K562 (cell line): Measurements from ENCODE around the gene CDC42EP5. TPM values are rescaled to one million over a fixed set of nuclear protein-coding genes. Genes with fewer than 3 reads are reported as not detected.
"Not testable (repeated sequence)": the region's sequence is repeated elsewhere in the genome, so short reads cannot be mapped to it uniquely, and the experiment has no call there.

Experiments used
- ATAC-seq: fragments of 200-7000 bp; cut with Tn5 transposase; 3 replicates; pipeline ENCODE4 v1.9.1; 2020; ENCODE audit warnings: moderate library complexity
- BruUV-seq: library from RNA; stranded (reverse); fragments of 400-500 nt; replicated peaks from 2 replicates; lab custom pipeline; 2021; lab: Mats Ljungman, UMichigan
- CTCF ChIA-PET: fragments of 300-600 bp; formaldehyde crosslinking; extraction: SDS; loops from one replicate; lab custom pipeline; 2021; ENCODE audit warnings: low intra/inter-chr PET ratio; lab: Yijun Ruan, JAX
- POLR2A ChIA-PET: fragments of 300-600, 350-650 bp; sonication (Branson Sonifier 250); formaldehyde crosslinking; extraction: SDS; loops from one replicate; lab custom pipeline; 2021; ENCODE audit warnings: antibody characterized with exemption, inconsistent platforms; lab: Yijun Ruan, JAX
- DNase-seq, 4 experiments: peaks; one replicate each; pipeline versions ENCODE4 v3.0.0 to v3.0.0-alpha.2; 2011 to 2018; ENCODE audit warnings: low spot score in 3 of 4, mixed read lengths in 3 of 4; ENCODE audit errors: extremely low read depth in 1 of 4
- FAIRE-seq: peaks from 2 replicates; lab custom pipeline; 2011; peaks lifted over from hg19 to GRCh38; lab: Jason Lieb, UNC
- H2AFZ ChIP-seq: 2 replicates; pipeline ENCODE4 v1.6.0; 2011; ENCODE audit warnings: low read depth, low read length, control low read depth, inconsistent platforms
- H3K27ac ChIP-seq: fragments of 200-600 bp; 3 replicates; pipeline ENCODE4 v1.8.0; 2011; ENCODE audit warnings: low read depth, mild to moderate bottlenecking, control low read depth, inconsistent platforms, low read length, moderate library complexity, mixed read lengths; ENCODE audit errors: extremely low read depth
- H3K27me3 ChIP-seq, 2 experiments: fragments of 300-600 bp in 1 of 2; 2 replicates in 1 of 2; 3 replicates in 1 of 2; pipeline versions ENCODE4 v1.6.0 to v1.8.0; 2011; ENCODE audit warnings: inconsistent platforms in 2 of 2, low read length in 2 of 2, mild to moderate bottlenecking in 1 of 2, mixed read lengths in 1 of 2, moderate library complexity in 1 of 2; ENCODE audit not compliant: control insufficient read depth in 2 of 2, insufficient read depth in 2 of 2
- H3K36me3 ChIP-seq: fragments of 300-600 bp; 3 replicates; pipeline ENCODE4 v1.8.0; 2011; ENCODE audit warnings: mild to moderate bottlenecking, low read length, inconsistent platforms; ENCODE audit not compliant: control insufficient read depth, insufficient read depth
- H3K4me1 ChIP-seq, 2 experiments: fragments of 200-600 bp in 1 of 2; replicated peaks in 1 of 2; 2 replicates in 1 of 2; 3 replicates in 1 of 2; pipeline versions ENCODE4 v1.5.1 to v1.8.0; 2011; ENCODE audit warnings: inconsistent platforms in 2 of 2, low read length in 2 of 2, mild to moderate bottlenecking in 1 of 2, mixed read lengths in 1 of 2, moderate library complexity in 1 of 2; ENCODE audit not compliant: control insufficient read depth in 2 of 2, insufficient read depth in 2 of 2
- H3K4me2 ChIP-seq: 2 replicates; pipeline ENCODE4 v1.6.1; 2011; ENCODE audit warnings: low read length, control low read depth, inconsistent platforms, mixed read lengths; ENCODE audit not compliant: insufficient read depth
- H3K4me3 ChIP-seq: fragments of 200-600 bp; sonication (generic), shearing (Covaris generic); 2 replicates; pipeline ENCODE4 v1.5.1; 2016; ENCODE audit warnings: control low read depth, inconsistent platforms
- H3K79me2 ChIP-seq: fragments of 200-600 bp; 3 replicates; pipeline ENCODE4 v1.8.0; 2011; ENCODE audit warnings: low read length, inconsistent platforms; ENCODE audit not compliant: control insufficient read depth, insufficient read depth
- H3K9ac ChIP-seq, 2 experiments: 2 replicates each; pipeline versions ENCODE4 v1.6.0 to v1.6.1; 2011; ENCODE audit warnings: low read depth in 2 of 2, low read length in 2 of 2, control low read depth in 1 of 2, inconsistent platforms in 1 of 2, mild to moderate bottlenecking in 1 of 2, mixed read lengths in 1 of 2; ENCODE audit not compliant: insufficient read depth in 1 of 2
- H3K9me1 ChIP-seq: one replicate; pipeline ENCODE4 v1.6.0; 2011; ENCODE audit warnings: inconsistent platforms, mild to moderate bottlenecking, low read length, moderate library complexity; ENCODE audit not compliant: control insufficient read depth, insufficient read depth
- H3K9me3 ChIP-seq: replicated peaks from 2 replicates; pipeline ENCODE4 v1.5.1; 2011; ENCODE audit warnings: low read depth, low read length, inconsistent platforms; ENCODE audit not compliant: control insufficient read depth, insufficient read depth
- H4K20me1 ChIP-seq: replicated peaks from 2 replicates; pipeline ENCODE4 v1.6.1; 2011; ENCODE audit warnings: low read length, inconsistent platforms, mixed read lengths; ENCODE audit not compliant: control insufficient read depth, insufficient read depth
- CUX1 ChIP-seq: fragments of 200-800 bp; sonication (Bioruptor generic); IDR thresholded peaks from 2 replicates; pipeline ENCODE4 v1.6.1; 2016; ENCODE audit warnings: missing genetic modification characterization, missing compliant biosample characterization
- EP300 ChIP-seq: IDR thresholded peaks from 2 replicates; pipeline ENCODE4 v1.6.1; 2012; ENCODE audit warnings: low read length, improper control_type of control experiment
- SOX6 ChIP-seq: fragments of 450-650 bp; IDR thresholded peaks from 2 replicates; pipeline ENCODE4 v1.6.1; 2014; ENCODE audit warnings: mild to moderate bottlenecking
- ZBTB49 ChIP-seq: sonication (generic); formaldehyde crosslinking; IDR thresholded peaks from 2 replicates; pipeline ENCODE4 v1.8.0; 2022; ENCODE audit warnings: missing genetic modification reagents, mild to moderate bottlenecking, borderline replicate concordance
- ZNF212 ChIP-seq: fragments of 450-650 bp; formaldehyde crosslinking; IDR thresholded peaks from 2 replicates; pipeline ENCODE4 v1.4.0; 2020; ENCODE audit warnings: mild to moderate bottlenecking
- ZNF23 ChIP-seq: fragments of 250-450 bp; sonication (Bioruptor Pico); IDR thresholded peaks from 2 replicates; pipeline ENCODE4 v1.4.0; 2020; ENCODE audit warnings: mild to moderate bottlenecking
- WGBS: fragments of 100-300 bp; shearing (Covaris generic); methylation state at CpG from one replicate; pipeline ENCODE4 v1.1.6; 2016; ENCODE audit warnings: low coverage, mixed read lengths; ENCODE audit not compliant: insufficient coverage; ENCODE audit errors: missing lambda C conversion rate; 5-methylcytosine and 5-hydroxymethylcytosine counted together
- in situ Hi-C: fragments of 300-500 bp; cut with MboI; formaldehyde crosslinking; loops from 4 replicates; pipeline ENCODE4 v1.15.0; 2018; ENCODE audit warnings: inconsistent platforms, mixed read lengths
- intact Hi-C: fragments of 100-400 bp; cut with micrococcal nuclease; formaldehyde crosslinking; loops from 2 replicates; pipeline ENCODE4 v1.14.2; 2022
- polyA plus RNA-seq, 8 experiments: library from polyadenylated mRNA; depleted of rRNA in 4 of 8; stranded (reverse) in 5 of 8; unstranded in 3 of 8; fragments of >200 nt; fragmentation: Nextera tagmentation in 2 of 8; fragmentation: Illumina TruSeq in 1 of 8; extraction: Ambion mirVana in 2 of 8; extraction: Trizol in 1 of 8; gene quantifications; 2 replicates each; pipeline versions ENCODE4 v1.2.1 to v1.2.3, GENCODE V29; 2011 to 2014; ENCODE audit warnings: inconsistent platforms in 1 of 8, missing spikeins in 1 of 8
- total RNA-seq, 7 experiments: library from RNA; depleted of rRNA in 6 of 7; stranded (reverse); fragments of >200 nt in 6 of 7; fragmentation: Illumina TruSeq in 2 of 7; extraction: Trizol in 2 of 7; gene quantifications; 2 replicates each; pipeline versions ENCODE4 v1.2.1 to v1.2.3, GENCODE V29; 2011 to 2021; ENCODE audit warnings: low replicate concordance in 1 of 7

Gene CDC42EP5
- total and polyA plus RNA-seq, 9 of the 15 experiments (the other 6 are each of a cell fraction or from before 2014, with no cell fraction given), result 0.15 to 0.38 TPM; not detected in 7

- H3K36me3 ChIP-seq, H3K79me2 ChIP-seq, intact Hi-C loops, H3K9me1 ChIP-seq, H3K4me2 ChIP-seq, H2AFZ ChIP-seq, H3K9me3 ChIP-seq, H3K27ac ChIP-seq, H3K4me1 ChIP-seq, DNase-seq, H3K4me3 ChIP-seq, BruUV-seq, ATAC-seq, H3K9ac ChIP-seq, FAIRE-seq, CTCF ChIA-PET, H4K20me1 ChIP-seq: not testable (repeated sequence)
- 9% methylated on average over 4 of the region's 4 CpGs for WGBS
- in situ Hi-C loops, result loop anchor here (5.0 kb wide), 1 partner anchor 143 kb away; the partner anchor contains the start of gene LAIR1
- peaks cover 17 to 38% of the 10 kb centered on the region in 2 experiments for H3K27me3 ChIP-seq
- POLR2A ChIA-PET, result interaction anchor here (0.9 kb wide), 1 partner anchor 13 kb away, joined by 4 read pairs; no protein-coding TSS in a partner anchor
Observed at GRCh38 chr19:54505542-54505941, 32.4 kb upstream of the CDC42EP5 start.

GRCh38 chr19:54502518-54503048 is 29.5 kb upstream of the CDC42EP5 start, which contains the start of gene LAIR2:
LAIR2 (plus strand) TSS chr19:54502831; CDS start chr19:54502919, 88 bp downstream.
- Histone ChIP-seq H3K27ac (no peak within 1 kb of the TSS), H2AFZ (no peak within 1 kb of the TSS), H3K27me3 (peaks cover 25 to 34% of the 10 kb centered on the region in 2 experiments), H3K4me1 (no peaks in the 10 kb centered on the region), H3K9me3 (no peaks in the 10 kb centered on the region), H3K36me3 (no peaks in the 10 kb centered on the region), H3K79me2 (no peaks in the 10 kb centered on the region), H3K4me2 (no peak within 1 kb of the TSS), H3K9me1 (no peaks in the 10 kb centered on the region), H3K4me3 (no peak within 1 kb of the TSS), H3K9ac (no peak within 1 kb of the TSS), H4K20me1 (no peaks in the 10 kb centered on the region; the same call in 1 of the 2 replicates)
- CTCF ChIA-PET, result no interaction called here
- under 1% methylated on average over 14 of the region's 14 CpGs for WGBS
- DNase-seq (no peak), FAIRE-seq (no peak), ATAC-seq (no peak)
- BruUV-seq, result no TSS peak
- intact Hi-C loops (no loop called here), in situ Hi-C loops (no loop called here)
- POLR2A ChIA-PET, result no interaction called here
- no peak for TF ChIP-seq SOX6
- no peak for TF ChIP-seq ZBTB49 (CRISPR knock-in tag)
- no peak for TF ChIP-seq ZNF23 (CRISPR knock-in tag)
- TF ChIP-seq EP300, result no peak
- no peak for TF ChIP-seq ZNF212 (CRISPR knock-in tag)
- TF ChIP-seq CUX1 (CRISPR knock-in tag), result no peak
